CD4-positive, alpha-beta T cell treated with Interleukin-2 at 100 ng/mL for 4 hours (primary cell): ENCODE data around the gene SPSB2.
A peak's percentile ranks its signal among the peaks of the same experiment; 100 is the strongest.
"Not testable (repeated sequence)": the region's sequence is repeated elsewhere in the genome, so short reads cannot be mapped to it uniquely, and the experiment has no call there.

ENCODE experiments used
- DNase-seq: peaks from one replicate; pipeline ENCODE4 v3.0.0-alpha.2; 2020; ENCODE audit warnings: low spot score

The SPSB2 gene

DNA sequence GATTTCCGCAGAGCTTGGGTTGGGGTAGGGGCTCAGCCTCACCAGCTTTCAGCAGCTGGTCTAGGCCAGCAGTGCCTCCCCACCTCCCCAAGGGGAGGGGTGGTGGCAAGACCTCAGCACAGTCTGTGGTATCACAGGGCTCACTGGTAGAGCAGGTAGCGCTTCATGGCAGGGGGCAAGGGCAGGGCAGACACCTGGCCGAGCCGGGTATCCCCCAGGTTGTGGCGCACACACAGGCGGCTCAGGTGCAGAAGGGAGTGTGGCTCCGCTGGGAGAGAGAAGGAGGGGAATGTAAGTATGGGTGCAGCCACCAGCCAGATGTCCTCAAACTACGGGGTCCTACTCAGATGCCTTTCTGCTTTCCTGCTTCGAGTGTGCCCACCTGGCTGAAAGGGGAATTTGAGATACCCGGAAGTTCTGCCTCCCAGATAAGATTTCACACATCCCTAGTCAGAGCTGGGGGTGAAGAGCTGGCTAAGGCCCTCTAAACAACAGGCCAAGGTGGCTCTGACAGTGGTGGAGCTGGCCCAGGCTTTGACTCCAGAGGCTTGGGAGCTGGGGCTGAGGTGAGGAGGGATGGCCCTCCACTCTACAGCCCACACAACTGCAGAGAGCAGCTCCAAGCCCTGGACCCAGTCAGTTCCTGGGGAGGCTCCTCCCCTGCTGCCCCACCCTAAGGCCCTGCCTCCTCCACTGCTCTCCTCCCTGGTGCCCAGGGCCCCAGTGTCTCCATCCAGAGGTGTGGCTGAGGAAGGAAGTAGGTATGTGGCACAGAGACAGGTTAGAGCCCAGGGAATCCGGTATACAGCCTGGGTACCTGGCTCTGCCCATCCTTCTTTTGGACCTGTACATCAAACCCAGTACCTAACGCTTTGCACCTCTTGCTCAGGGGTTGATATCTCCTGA is 1.8 kb downstream of the SPSB2 start:
- peak; percentile 36 for DNase-seq

DNA sequence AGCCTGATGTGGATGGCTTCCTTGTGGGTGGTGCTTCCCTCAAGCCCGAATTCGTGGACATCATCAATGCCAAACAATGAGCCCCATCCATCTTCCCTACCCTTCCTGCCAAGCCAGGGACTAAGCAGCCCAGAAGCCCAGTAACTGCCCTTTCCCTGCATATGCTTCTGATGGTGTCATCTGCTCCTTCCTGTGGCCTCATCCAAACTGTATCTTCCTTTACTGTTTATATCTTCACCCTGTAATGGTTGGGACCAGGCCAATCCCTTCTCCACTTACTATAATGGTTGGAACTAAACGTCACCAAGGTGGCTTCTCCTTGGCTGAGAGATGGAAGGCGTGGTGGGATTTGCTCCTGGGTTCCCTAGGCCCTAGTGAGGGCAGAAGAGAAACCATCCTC is 2.8 kb downstream of the SPSB2 start:
- not testable (repeated sequence) for DNase-seq

DNA sequence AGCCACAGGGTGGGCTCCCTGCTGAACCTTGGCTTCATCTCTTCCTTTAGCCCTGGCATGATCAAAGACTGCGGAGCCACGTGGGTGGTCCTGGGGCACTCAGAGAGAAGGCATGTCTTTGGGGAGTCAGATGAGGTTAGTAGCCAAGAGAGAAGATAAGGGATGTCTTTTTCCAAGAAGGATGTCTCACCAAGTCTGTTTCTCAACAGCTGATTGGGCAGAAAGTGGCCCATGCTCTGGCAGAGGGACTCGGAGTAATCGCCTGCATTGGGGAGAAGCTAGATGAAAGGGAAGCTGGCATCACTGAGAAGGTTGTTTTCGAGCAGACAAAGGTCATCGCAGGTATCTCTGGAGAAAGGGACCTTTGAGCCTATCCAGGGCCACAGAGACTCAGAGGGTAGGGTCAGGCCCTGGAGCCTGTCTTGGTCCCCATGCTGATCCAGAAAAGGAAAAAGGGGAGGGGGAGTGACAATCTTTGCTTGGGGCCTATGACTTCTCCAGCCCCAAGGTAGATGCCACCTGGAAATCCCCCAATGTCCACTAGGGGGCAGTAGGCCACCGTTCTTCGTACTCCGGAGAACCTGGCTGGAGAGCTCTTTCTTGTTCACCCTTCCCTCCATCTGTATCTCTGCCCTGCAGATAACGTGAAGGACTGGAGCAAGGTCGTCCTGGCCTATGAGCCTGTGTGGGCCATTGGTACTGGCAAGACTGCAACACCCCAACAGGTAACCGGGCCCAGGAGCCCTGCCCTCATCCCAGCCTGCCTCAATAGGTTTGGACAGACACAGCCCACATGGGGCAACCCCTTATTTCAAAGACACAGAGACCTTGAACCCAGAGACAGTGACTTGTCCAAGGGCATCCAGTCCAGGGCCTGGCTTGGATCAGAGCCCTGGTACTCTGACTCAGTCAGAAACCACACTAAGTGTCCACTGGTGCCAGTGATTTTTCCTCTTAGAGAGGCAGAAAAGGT is 3.8 kb downstream of the SPSB2 start:
- DNase-seq = peak; percentile 90

DNA sequence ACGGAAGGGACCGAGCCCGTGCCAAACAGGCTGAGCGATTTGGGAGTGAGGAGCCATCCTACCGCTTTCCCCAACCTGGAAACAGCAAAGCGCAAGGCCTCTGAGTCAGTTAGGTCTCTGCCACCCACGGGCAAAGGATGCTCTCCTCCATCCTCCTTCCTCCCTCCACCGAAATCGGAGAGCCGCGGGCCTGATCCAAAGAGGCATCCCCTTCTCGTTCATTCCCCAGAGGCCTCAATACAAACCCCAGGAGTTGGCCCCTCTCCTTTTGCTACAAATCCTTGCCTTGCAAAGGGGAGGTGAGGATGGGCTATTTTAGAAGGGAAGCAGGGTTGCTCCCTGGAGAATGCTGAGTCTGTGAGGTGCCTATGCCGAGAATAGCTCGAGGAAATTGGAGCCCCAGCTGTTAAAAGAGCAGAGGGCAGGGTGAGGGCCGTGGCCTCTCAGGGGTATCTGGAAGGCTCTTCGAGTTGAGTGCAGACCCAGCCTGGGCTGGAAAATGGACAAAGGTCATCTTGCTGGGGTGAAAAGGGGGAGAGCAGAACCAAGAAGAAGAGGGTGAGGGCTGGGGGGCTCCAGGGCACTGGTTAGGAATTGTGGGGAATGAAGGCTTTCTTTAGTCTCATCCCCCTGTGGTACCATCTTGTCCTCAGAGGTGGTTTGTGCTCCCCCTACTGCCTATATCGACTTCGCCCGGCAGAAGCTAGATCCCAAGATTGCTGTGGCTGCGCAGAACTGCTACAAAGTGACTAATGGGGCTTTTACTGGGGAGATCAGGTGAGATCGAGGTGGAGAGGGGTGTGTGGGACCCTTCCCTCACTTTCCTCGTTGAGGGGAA is 4.7 kb downstream of the SPSB2 start:
- DNase-seq = peak; percentile 13

DNA sequence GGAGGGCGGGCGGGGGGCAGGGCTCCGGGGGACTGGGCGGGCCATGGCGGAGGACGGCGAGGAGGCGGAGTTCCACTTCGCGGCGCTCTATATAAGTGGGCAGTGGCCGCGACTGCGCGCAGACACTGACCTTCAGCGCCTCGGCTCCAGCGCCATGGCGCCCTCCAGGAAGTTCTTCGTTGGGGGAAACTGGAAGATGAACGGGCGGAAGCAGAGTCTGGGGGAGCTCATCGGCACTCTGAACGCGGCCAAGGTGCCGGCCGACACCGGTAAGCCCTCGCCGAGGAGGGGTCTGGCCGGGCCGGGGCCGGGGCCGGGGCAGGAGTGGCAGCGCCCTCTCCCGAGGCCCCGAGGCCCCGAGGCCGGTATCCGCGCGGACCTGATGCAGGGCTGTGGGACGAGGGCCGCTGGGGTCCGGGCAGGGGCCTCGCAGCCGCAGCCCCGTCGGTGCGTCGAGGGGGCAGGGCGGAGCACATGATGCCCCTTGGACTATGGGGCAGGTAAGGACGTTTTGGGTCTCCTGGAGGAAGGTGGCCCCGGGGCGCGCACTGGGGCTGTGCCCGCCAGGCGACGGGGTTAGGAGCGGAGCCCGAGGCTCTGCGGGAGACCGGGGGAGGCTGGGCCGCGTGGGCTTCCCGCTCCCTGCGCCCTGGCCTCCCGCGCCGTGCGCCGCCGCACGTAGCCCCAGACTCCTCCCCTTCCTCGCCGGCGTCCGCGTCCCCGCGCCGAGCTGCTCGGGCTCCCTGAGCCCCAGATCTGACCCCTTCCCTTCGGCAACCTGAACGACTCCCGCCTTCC is 5.5 kb downstream of the SPSB2 start, which contains the start of gene TPI1:
Gene TPI1 (plus strand): TSS at position 119 of the 798 bp plus-strand sequence. CDS start 36 bp downstream, at position 155.
- peak; percentile 84 for DNase-seq

DNA sequence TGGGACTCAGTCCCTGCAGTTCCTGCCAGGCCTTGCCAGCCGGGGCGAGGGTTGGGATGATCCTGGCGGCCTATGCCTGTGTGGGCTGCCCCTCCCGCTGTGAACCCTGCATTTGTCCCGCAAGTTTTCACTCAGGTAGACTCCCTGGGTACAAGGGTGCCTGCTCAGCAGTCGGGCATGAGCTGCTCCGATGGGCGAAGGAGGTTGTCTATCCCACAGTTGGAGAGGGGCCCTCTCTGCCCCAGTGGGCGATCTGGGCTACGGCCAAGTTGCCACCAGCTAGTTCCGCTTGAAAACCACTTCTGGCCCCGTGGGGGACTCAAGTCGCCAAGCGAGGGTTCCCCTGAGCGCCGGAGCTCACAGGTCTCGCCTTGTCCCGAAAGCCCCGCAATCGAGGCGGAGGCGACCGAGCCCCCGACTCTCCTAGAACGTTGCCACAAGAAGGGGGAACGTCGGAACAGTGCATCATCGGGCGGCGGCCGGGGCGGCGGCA is 6.1 kb downstream of the SPSB2 start:
- DNase-seq = no peak

DNA sequence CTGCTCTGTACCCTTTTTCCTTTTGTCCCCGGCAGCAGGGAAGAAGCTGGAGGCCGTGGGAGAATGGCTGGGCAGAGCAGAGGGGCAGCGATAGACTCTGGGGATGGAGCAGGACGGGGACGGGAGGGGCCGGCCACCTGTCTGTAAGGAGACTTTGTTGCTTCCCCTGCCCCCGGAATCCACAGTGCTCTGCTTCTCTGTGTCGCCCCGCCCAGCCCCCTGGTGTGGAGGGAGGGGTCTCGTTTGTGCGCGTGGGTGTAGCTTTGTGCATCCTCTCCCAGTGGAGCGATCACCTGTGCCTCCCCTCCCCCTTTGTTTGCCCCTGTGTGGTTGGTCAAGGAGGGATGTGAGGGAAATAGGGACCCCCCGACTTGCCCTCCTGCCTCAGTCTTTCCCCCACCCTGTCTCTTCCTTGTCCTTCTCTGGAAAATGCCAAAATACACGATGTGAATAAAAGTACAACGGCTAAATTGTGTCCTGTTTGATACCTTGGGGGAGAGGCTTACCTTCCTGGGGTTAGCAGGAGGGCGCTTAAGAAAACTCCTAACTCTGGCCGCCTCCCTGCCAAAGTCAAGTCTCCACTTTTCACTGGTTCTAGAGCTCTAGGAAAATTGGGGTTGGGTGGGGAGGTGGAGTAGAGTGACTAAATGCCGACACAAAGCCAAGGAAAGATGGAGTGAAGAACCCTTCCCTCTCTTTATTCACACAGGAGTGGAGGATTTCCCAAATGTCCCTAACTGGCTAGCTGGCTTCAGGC is 6.8 kb downstream of the SPSB2 start:
- no peak for DNase-seq

DNA sequence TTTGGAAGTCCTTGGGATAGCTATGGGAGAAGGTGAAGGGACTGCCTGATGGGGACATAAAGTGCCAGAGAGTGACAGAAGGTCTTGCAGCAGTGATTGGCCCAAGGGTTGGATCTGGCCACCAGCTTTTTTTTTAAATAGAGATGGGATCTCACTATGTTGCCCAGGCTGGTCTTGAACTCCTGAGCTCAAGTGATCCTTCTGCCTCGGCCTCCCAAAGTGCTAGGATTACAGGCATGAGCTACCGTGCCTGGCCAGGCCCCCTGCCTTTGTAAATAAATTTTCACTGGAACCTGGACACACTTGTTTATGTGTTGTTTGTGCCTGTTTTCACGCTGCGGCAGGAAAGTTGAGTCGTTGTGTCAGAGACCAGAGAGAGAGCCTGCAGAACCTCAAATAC is 7.8 kb downstream of the SPSB2 start:
- not testable (repeated sequence) for DNase-seq

DNA sequence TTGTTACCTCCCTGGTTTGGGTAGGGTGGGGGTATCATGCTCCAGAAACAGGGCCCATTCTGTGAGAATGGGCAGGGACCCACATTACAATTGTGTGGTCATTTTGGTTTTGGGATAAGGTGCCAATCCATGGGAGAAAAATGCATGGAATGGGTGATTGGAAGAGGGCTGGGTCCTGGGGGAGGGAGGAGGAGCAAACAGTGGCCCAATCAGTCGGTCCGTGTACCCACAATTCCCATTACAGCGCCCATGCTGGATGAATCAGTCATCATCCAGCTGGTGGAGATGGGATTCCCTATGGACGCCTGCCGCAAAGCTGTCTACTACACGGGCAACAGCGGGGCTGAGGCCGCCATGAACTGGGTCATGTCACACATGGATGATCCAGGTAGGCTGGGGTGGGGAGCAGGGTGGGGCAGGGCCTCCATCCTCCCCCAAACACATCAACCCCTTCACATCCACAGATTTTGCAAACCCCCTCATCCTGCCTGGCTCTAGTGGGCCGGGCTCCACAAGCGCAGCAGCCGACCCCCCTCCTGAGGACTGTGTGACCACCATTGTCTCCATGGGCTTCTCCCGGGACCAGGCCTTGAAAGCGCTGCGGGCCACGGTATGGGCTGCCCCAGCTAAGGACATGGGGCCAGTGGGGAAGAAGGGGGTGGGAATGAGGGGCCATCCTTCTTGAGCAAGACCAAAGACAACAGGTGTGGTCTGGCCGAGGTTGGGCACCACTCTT is 9.3 kb downstream of the SPSB2 start:
- DNase-seq = no peak

DNA sequence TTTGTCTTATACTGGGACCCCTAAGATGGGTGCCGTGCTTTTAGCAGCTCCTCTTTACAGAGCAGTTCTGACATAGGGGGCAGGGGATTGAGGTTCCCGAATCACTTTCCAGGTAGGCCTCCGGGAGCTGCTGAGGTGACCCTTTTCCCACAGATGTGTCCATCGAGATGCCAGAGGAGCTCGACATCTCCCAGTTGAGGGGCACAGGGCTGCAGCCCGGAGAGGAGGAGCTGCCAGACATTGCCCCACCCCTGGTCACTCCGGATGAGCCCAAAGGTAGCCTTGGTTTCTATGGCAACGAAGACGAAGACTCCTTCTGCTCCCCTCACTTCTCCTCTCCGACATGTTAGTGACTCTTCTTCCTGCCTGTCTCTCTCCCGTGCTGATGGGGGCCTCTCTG is 10.1 kb downstream of the SPSB2 start:
- DNase-seq = no peak

DNA sequence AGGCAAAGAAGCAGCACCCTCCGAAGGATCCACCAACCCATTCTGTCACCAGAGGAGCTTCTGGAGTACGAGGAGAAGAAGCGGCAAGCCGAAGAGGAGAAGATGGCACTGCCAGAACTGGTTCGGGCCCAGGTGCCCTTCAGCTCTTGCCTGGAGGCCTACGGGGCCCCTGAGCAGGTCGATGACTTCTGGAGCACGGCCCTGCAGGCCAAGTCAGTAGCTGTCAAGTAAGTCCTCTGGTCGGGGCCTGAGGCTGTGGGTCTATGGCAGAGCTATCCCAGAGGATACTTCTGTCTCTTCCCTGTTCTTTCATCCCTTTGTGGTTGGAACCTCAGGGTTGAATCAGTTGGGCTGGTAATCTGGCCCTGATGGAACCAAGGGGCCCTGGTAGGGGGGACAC is 11.7 kb downstream of the SPSB2 start:
- no peak for DNase-seq

DNA sequence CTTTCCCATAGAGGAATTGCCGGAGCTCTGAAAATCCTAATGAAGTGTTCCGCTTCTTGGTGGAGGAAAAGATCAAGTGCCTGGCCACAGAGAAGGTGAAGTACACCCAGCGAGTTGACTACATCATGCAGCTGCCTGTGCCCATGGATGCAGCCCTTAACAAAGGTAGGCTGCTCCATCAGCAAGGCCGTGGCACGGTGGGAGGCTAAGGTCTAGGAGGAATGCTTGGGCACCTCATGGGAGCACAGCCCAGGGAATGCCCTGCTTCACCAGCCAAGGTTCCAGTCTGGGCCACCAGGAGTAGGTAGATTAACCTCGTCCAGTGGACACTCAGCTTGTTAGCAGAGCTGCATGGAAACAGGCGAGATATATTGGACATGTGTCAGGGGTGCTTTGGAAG is 12.2 kb downstream of the SPSB2 start:
- DNase-seq = no peak

DNA sequence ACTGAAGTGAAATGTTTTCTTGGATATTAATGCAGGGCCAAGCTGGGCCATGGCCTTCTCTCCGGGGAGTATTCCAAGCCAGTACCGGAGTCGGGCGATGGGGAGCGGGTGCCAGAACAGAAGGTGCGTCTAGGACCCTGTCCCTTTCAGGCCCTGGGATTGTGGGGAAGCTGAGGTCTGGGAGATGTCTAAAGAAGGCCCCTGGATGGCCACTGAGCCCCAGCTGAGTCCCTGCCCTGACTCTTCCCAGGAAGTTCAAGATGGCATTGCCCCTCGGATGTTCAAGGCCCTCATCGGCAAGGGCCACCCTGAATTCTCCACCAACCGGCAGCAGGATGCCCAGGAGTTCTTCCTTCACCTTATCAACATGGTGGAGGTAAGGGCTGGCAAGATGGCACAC is 13.0 kb downstream of the SPSB2 start:
- no peak for DNase-seq

DNA sequence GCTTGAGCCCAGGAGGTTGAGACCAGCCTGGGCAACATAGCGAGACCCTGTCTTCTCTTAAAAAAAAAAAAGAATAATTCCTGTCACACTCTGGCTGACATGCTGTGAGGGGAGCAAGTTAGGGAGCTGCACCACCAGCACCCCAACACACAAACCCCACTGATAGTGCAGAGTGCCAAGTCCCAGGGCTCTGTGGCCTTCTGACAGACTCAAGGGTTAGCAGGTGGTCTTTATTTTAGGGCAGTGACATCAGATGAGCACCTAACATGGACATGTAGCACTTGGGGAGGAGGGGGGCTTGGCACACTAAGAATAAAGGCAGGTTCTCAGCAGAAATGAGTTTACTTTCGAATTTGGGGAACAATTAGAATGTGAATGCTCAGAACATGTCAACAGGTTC is 14.3 kb downstream of the SPSB2 start:
- no peak for DNase-seq

DNA sequence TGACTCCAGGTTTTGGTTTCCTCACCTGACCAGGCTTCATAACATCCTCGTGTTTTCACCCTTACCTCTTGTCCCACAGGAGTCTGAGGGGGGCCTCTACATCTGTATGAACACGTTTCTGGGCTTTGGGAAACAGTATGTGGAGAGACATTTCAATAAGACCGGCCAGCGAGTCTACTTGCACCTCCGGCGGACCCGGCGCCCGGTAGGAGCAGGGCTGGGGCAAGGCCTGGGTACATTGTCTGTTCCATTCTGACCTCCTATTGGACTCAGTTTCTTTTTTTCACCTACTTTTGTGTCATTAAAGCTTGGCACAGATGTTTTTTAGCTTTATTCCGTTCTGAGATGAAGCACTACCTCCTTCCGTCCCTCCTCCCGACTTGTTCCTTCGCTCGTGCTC is 17.8 kb downstream of the SPSB2 start:
- no peak for DNase-seq

DNA sequence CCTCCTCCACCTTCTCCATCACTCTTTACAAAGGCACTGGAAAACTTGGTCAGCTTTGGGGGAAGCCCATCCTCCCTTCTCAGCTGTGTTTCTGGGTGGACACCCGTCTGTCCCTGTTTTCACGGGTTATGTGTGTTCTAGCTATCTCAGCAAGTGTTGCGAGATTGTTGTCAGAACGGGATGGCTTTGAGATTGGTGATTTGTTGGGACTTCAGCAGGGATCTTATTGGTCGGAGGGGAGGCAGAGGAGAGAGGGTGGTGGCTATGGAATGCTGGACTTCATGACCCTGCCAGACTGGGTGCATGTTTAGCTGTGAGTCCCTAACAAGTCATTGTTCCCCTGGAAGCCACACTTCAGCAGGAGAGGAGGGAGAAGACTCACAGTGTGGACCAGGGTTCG is 19.1 kb downstream of the SPSB2 start:
- DNase-seq = no peak

DNA sequence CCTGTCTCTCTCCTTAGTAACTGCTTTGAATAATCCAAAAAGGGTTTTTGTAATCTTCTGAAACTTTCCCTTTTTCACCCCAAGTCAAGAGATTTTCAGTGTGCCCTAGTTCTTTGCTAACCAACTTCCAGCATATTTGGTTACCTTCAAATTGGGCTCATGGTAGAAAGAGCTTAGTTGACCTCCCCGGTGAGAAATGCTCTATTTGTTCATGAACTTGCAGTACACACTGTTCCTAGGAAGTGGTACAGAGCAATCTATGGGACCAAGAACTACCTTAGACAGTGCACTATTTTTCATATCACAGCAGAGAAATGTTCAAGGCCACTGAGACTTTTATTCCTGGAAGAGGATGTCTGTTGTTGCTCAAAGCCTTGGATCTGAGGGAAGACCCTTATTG is 19.5 kb downstream of the SPSB2 start:
- no peak for DNase-seq

DNA sequence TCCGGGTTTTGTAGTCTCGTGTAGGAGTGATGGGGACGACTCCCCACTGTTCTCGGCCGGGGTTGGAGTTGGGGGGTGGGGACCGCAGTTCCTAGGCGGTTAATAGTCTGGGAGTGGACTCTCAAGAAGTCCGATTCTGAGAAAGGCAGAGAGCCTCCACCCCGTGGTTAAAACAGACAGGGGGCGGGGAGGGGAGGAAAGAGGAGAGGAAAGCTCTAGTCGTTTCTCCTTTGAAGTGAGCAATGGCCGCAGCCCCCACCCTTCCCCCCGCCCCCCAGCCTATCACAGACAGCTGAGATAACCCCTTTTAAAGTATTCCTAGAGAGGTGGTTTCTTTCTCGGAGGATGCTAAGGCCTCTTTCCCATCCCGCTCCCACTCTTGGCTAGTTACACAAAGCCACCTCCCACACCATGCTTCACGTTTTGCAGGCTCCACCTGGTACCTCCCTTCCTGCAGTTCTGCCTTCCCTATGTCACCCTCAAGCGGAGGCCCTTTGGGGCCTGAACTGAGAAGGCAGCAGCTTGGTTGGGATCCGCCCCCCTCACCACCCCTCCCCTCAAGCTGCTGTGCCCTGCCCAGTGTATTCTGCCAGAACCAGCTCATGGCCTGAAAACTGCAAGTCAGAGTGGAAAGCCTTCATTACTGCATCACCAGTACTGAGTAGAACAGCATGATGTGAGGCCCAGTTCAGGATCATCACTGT is 20.3 kb downstream of the SPSB2 start:
- DNase-seq = peak; percentile 73
